Measurements from ENCODE around the gene SLC11A2. TPM values are rescaled to one million over a fixed set of nuclear protein-coding genes. Genes with fewer than 3 reads are reported as not detected.
A peak's percentile ranks its signal among the peaks of the same experiment; 100 is the strongest.

Gene SLC11A2
- total RNA-seq, 3 donors from 2014 or later (not counting 1 experiment from before 2014, with no cell fraction given), result 34.3 to 54.3 (median 42.7) TPM

GRCh38 chr12:51021694-51022093 is 4.5 kb downstream of the SLC11A2 start:
- peak overlapping the region; percentile 83 to 84 for H3K27ac Mint-ChIP-seq
- H3K27ac ChIP-seq (ENCODE audit: low read length), result peak overlapping the region; percentile 21
- H3K27me3 ChIP-seq (ENCODE audit: control insufficient read depth, insufficient read depth, low read length), result no peaks in the 10 kb centered on the region
- no peaks in the 10 kb centered on the region for H3K9me3 Mint-ChIP-seq
- H3K36me3 Mint-ChIP-seq, result no peaks in the 10 kb centered on the region
- peak overlapping the region; percentile 79 for H3K4me3 Mint-ChIP-seq
- no peaks in the 10 kb centered on the region for H3K9me3 ChIP-seq (ENCODE audit: control insufficient read depth, insufficient read depth, low read length)
- H3K4me3 ChIP-seq (ENCODE audit: low read length), result no peak overlapping the region
- TF ChIP-seq, protein P1, sequence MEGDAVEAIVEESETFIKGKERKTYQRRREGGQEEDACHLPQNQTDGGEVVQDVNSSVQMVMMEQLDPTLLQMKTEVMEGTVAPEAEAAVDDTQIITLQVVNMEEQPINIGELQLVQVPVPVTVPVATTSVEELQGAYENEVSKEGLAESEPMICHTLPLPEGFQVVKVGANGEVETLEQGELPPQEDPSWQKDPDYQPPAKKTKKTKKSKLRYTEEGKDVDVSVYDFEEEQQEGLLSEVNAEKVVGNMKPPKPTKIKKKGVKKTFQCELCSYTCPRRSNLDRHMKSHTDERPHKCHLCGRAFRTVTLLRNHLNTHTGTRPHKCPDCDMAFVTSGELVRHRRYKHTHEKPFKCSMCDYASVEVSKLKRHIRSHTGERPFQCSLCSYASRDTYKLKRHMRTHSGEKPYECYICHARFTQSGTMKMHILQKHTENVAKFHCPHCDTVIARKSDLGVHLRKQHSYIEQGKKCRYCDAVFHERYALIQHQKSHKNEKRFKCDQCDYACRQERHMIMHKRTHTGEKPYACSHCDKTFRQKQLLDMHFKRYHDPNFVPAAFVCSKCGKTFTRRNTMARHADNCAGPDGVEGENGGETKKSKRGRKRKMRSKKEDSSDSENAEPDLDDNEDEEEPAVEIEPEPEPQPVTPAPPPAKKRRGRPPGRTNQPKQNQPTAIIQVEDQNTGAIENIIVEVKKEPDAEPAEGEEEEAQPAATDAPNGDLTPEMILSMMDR (IDR thresholded peaks at IDR 0.05), result no peak
- peaks cover 28% of the 10 kb centered on the region for H3K4me1 ChIP-seq (ENCODE audit: control insufficient read depth, insufficient read depth, low read length)
- WGBS (ENCODE audit: insufficient coverage), result 0% methylated on average over 1 of the region's 1 CpG
- ATAC-seq, result no peak
- H3K4me1 Mint-ChIP-seq, result peaks cover 43 to 52% of the 10 kb centered on the region in 2 donors
- intact Hi-C loops (cut with micrococcal nuclease), result loop anchor here (10.0 kb wide), 1 partner anchor 97 kb away; a partner anchor contains a TSS
- no peaks in the 10 kb centered on the region for H3K36me3 ChIP-seq (ENCODE audit: control insufficient read depth, insufficient read depth, low read length)
- peak in 1 of 2 donors; percentile 15 for DNase-seq
- no peaks in the 10 kb centered on the region for H3K27me3 Mint-ChIP-seq (ENCODE audit: low read depth in 2 of 2)

- H3K9me3 Mint-ChIP-seq, result no peaks in the 10 kb centered on the region
- intact Hi-C loops (cut with micrococcal nuclease), result loop anchor here (10.0 kb wide), 1 partner anchor 96 kb away; a partner anchor contains a TSS
- ATAC-seq (no peak), DNase-seq (peak in 1 of 2 donors; percentile 18)
- H3K27ac Mint-ChIP-seq, result peak overlapping the region; percentile 83 to 84
- no peaks in the 10 kb centered on the region for H3K27me3 ChIP-seq (ENCODE audit: control insufficient read depth, insufficient read depth, low read length)
- no peaks in the 10 kb centered on the region for H3K36me3 Mint-ChIP-seq
- H3K27me3 Mint-ChIP-seq (ENCODE audit: low read depth in 2 of 2), result no peaks in the 10 kb centered on the region
- no peaks in the 10 kb centered on the region for H3K9me3 ChIP-seq (ENCODE audit: control insufficient read depth, insufficient read depth, low read length)
- WGBS (ENCODE audit: insufficient coverage), result 71% methylated on average over 6 of the region's 7 CpGs
- H3K36me3 ChIP-seq (ENCODE audit: control insufficient read depth, insufficient read depth, low read length), result no peaks in the 10 kb centered on the region
- no peak overlapping the region for H3K4me3 ChIP-seq (ENCODE audit: low read length)
- peaks cover 24% of the 10 kb centered on the region for H3K4me1 ChIP-seq (ENCODE audit: control insufficient read depth, insufficient read depth, low read length)
- H3K27ac ChIP-seq (ENCODE audit: low read length), result no peak overlapping the region
- H3K4me3 Mint-ChIP-seq, result peak overlapping the region; percentile 79
- H3K4me1 Mint-ChIP-seq, result peaks cover 36 to 41% of the 10 kb centered on the region in 2 donors
- TF ChIP-seq, protein P1 (IDR thresholded peaks at IDR 0.05), result no peak
Observed at GRCh38 chr12:51020448-51021182, 5.6 kb downstream of the SLC11A2 start.

- H3K27me3 ChIP-seq (ENCODE audit: control insufficient read depth, insufficient read depth, low read length), result no peaks in the 10 kb centered on the region
- TF ChIP-seq, protein P1 (IDR thresholded peaks at IDR 0.05), result no peak
- peak overlapping the region in 1 of 2 donors; percentile 83 for H3K27ac Mint-ChIP-seq
- H3K36me3 Mint-ChIP-seq, result no peaks in the 10 kb centered on the region
- H3K4me3 ChIP-seq (ENCODE audit: low read length), result no peak overlapping the region
- peaks cover 29 to 34% of the 10 kb centered on the region in 2 donors for H3K4me1 Mint-ChIP-seq
- H3K36me3 ChIP-seq (ENCODE audit: control insufficient read depth, insufficient read depth, low read length), result no peaks in the 10 kb centered on the region
- ATAC-seq, result no peak
- H3K9me3 ChIP-seq (ENCODE audit: control insufficient read depth, insufficient read depth, low read length), result no peaks in the 10 kb centered on the region
- H3K9me3 Mint-ChIP-seq, result no peaks in the 10 kb centered on the region
- no CpG with 5 or more reads among the region's 2 CpGs for WGBS (ENCODE audit: insufficient coverage)
- intact Hi-C loops (cut with micrococcal nuclease), result loop anchor here (10.0 kb wide), 1 partner anchor 95 kb away; a partner anchor contains a TSS
- H3K4me3 Mint-ChIP-seq, result no peak overlapping the region
- peaks cover 20% of the 10 kb centered on the region for H3K4me1 ChIP-seq (ENCODE audit: control insufficient read depth, insufficient read depth, low read length)
- no peak overlapping the region for H3K27ac ChIP-seq (ENCODE audit: low read length)
- H3K27me3 Mint-ChIP-seq (ENCODE audit: low read depth in 2 of 2), result no peaks in the 10 kb centered on the region
- no peak for DNase-seq
Observed at GRCh38 chr12:51019927-51020326, 6.3 kb downstream of the SLC11A2 start.
